ENCODE data around the gene MZT2A.
"Not testable (repeated sequence)": the region's sequence is repeated elsewhere in the genome, so short reads cannot be mapped to it uniquely, and the experiment has no call there.

MZT2A gene

DNA sequence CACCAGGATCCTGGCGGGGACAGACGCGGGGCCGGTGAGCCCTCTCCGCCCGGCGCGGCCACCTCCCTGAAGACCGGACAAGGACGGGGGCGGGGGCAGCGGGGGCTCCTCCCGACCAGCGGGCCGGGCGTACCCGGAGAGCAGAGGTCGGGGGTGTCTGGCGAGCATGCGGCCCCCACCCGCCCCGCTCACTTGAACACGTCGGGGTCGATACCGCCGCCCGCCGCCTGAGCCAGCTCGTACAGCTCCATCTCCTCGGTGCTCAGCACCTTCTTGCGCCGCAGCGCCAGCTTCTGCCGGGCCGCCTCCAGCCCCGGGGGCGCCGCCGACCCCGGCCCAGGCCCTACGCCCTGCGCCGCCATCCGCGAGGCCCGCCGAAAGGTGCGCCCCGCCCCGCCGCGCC, at the start of gene MZT2A:
MZT2A (minus strand) TSS at position 383 of the 403 bp plus-strand sequence; CDS start at position 362, 21 bp downstream.
- not testable (repeated sequence) for H3K9me3 ChIP-seq (ENCODE audit: severe bottlenecking); H3K36me3 ChIP-seq; DNase-seq; H3K27me3 ChIP-seq (ENCODE audit: insufficient read depth, low read depth, severe bottlenecking)
- Histone ChIP-seq H3K27ac (peak within 1 kb of the TSS; percentile 96), H3K4me3 (ENCODE audit: low read depth, low read length) (peak within 1 kb of the TSS; percentile 87)

DNA sequence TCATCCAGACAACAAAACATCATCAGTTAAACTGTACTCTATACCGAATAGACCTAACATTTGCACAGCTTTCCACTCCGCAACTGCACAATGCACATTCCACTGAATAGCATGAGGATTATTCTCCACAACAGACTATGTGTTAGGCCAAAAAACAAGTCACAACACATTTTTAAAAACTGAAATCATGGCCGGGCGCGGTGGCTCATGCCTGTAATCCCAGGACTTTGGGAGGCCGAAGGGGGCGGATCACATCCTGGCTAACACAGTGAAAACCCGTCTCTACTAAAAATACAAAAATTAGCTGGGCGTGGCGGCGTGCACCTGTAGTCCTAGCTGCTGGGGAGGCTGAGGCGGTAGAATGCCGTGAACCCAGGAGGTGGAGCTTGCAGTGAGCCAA, 46.7 kb upstream of the MZT2A start:
- H3K36me3 ChIP-seq; H3K27ac ChIP-seq; H3K27me3 ChIP-seq (ENCODE audit: insufficient read depth, low read depth, severe bottlenecking); H3K9me3 ChIP-seq (ENCODE audit: severe bottlenecking); DNase-seq; H3K4me3 ChIP-seq (ENCODE audit: low read depth, low read length): not testable (repeated sequence)

- H3K27ac ChIP-seq; H3K36me3 ChIP-seq; H3K9me3 ChIP-seq (ENCODE audit: severe bottlenecking); DNase-seq; H3K4me3 ChIP-seq (ENCODE audit: low read depth, low read length); H3K27me3 ChIP-seq (ENCODE audit: insufficient read depth, low read depth, severe bottlenecking): not testable (repeated sequence)
Observed at GRCh38 chr2:131536841-131537240, 44.6 kb upstream of the MZT2A start.

GRCh38 chr2:131535951-131536826, 44.0 kb upstream of the MZT2A start:
- DNase-seq; H3K27me3 ChIP-seq (ENCODE audit: insufficient read depth, low read depth, severe bottlenecking); H3K4me3 ChIP-seq (ENCODE audit: low read depth, low read length); H3K27ac ChIP-seq; H3K36me3 ChIP-seq; H3K9me3 ChIP-seq (ENCODE audit: severe bottlenecking): not testable (repeated sequence)

DNA sequence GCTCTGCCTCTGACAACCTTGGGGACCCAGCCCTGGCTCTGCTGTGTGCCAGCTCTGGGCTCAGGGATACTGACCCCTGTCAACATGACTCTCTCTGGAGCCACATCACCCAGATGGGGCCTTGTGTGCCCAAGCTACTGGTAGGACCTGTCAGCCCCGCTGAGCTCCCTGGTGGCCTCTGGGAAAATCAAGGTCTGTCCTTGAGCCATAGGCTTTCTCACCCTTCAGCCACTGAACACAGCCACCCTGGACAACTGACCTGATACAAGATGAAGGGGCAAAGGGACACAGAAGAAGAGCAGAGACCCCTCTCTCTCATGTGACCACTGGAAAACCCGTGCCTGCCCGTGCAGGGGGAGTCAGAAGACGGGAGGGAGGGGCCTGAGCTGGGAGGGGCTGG, 43.3 kb upstream of the MZT2A start:
- TF ChIP-seq CTCF (IDR thresholded peaks at IDR 0.05; ENCODE audit: low read depth, low read length), result no peak

DNA sequence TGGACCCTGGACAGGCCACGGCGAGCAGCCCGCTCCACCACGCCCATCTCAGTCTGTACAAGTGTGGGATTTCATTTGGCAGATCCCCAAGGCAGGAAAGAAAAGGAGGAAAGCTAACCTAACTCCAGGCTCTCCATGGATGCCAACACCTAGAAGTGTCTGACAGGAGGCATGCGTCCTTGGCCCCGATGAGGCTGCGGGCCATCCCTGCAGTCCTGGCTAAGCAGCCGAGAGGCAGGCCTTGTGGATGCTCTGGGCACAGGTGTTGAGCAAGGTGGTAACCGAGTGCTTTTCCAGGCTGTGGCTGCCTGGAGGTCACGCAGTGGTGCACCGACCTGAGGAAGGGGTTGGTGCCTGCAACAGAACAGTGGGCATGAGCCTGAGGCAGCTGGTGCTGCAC, 42.8 kb upstream of the MZT2A start:
- not testable (repeated sequence) for H3K36me3 ChIP-seq; H3K27ac ChIP-seq; H3K4me3 ChIP-seq (ENCODE audit: low read depth, low read length); DNase-seq; H3K27me3 ChIP-seq (ENCODE audit: insufficient read depth, low read depth, severe bottlenecking); H3K9me3 ChIP-seq (ENCODE audit: severe bottlenecking)

More for the DNA sequence above, 43.3 kb upstream of the MZT2A start:
- no peak for DNase-seq
- Histone ChIP-seq H3K27me3 (ENCODE audit: insufficient read depth, low read depth, severe bottlenecking) (no peaks in the 10 kb centered on the region), H3K4me3 (ENCODE audit: low read depth, low read length) (no peak overlapping the region), H3K36me3 (no peaks in the 10 kb centered on the region), H3K27ac (no peak overlapping the region), H3K9me3 (ENCODE audit: severe bottlenecking) (no peaks in the 10 kb centered on the region)

DNA sequence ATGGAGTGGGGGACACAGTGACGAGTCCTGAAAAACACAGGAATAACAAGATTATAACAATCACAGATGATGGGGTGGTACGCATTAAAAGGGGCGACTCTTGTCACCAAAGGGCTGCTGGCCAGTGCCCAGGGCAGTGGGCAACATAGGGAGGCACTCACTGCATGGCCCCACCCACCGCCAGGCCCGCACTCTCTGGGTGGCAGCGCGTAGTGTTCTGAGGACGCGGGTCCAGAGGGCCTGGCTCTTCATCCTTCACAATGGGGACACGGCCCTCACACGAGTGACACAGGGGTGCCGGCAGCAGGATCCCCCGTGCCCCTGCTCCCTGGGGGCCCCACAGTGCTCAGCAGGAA, 42.1 kb upstream of the MZT2A start:
- H3K27ac ChIP-seq; H3K27me3 ChIP-seq (ENCODE audit: insufficient read depth, low read depth, severe bottlenecking); H3K36me3 ChIP-seq; H3K9me3 ChIP-seq (ENCODE audit: severe bottlenecking); DNase-seq; H3K4me3 ChIP-seq (ENCODE audit: low read depth, low read length): not testable (repeated sequence)

DNA sequence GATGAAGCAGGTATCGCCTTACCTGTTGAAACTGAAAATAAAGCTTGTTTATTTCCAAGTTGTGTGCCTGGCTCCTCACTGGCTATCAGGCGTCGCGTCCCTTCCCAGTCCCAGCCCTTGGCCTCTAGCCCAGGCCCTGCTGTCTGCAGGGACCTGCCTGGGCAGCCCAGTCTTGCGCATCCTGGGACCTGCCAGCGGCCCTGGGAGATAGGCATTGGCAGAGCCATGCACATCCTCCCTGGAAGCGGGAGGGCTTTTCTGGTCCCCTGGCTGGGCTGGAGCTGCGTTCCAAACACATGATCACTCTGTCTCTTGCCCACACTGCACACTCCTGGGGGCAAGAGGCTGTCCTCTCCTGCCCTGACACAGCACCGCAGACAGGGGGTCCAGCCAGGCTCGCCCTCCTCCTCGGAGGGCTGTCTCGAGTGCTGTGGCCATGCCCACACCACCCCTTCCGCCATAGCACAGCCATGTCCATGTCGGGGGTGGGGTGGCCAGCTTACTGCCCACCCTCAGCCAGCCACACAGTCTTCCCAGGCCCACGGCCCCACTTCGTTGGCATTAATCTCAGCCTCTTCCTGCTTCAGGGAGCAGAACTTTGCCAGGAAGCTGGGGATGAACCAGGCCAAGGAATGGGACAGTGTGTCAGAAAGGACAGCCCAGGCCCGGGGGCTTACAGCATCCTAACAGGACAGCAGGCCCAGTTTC, 41.6 kb upstream of the MZT2A start:
- not testable (repeated sequence) for H3K27ac ChIP-seq; H3K9me3 ChIP-seq (ENCODE audit: severe bottlenecking); H3K4me3 ChIP-seq (ENCODE audit: low read depth, low read length); DNase-seq; H3K36me3 ChIP-seq; H3K27me3 ChIP-seq (ENCODE audit: insufficient read depth, low read depth, severe bottlenecking)

GRCh38 chr2:131532723-131533608, 40.8 kb upstream of the MZT2A start:
- H3K4me3 ChIP-seq (ENCODE audit: low read depth, low read length); H3K27ac ChIP-seq; DNase-seq; H3K36me3 ChIP-seq; H3K9me3 ChIP-seq (ENCODE audit: severe bottlenecking); H3K27me3 ChIP-seq (ENCODE audit: insufficient read depth, low read depth, severe bottlenecking): not testable (repeated sequence)

- not testable (repeated sequence) for H3K9me3 ChIP-seq (ENCODE audit: severe bottlenecking); H3K27me3 ChIP-seq (ENCODE audit: insufficient read depth, low read depth, severe bottlenecking); H3K36me3 ChIP-seq; DNase-seq; H3K4me3 ChIP-seq (ENCODE audit: low read depth, low read length); H3K27ac ChIP-seq
Observed at GRCh38 chr2:131531547-131532185, 39.5 kb upstream of the MZT2A start.
